Measurements from ENCODE around the gene PI3.
"Not testable (repeated sequence)": the region's sequence is repeated elsewhere in the genome, so short reads cannot be mapped to it uniquely, and the experiment has no call there.

Gene PI3

GRCh38 chr20:45174434-45175364 lies at the start of gene PI3:
PI3 (plus strand) TSS chr20:45174902; CDS start chr20:45174923, 21 bp downstream.
- DNase-seq (ENCODE audit: low read depth in 2 of 2), result no peak

- no peak for DNase-seq (ENCODE audit: low read depth in 2 of 2)
Observed at GRCh38 chr20:45128099-45128498, 46.6 kb upstream of the PI3 start.

- no peak for DNase-seq (ENCODE audit: low read depth in 2 of 2)
Observed at GRCh38 chr20:45136911-45137310, 37.8 kb upstream of the PI3 start.

GRCh38 chr20:45138561-45139300 lies 36.0 kb upstream of the PI3 start:
- no peak for DNase-seq (ENCODE audit: low read depth in 2 of 2)

- DNase-seq (ENCODE audit: low read depth in 2 of 2), result not testable (repeated sequence)
Observed at GRCh38 chr20:45139733-45140375, 34.8 kb upstream of the PI3 start.

- DNase-seq (ENCODE audit: low read depth in 2 of 2), result no peak
Observed at GRCh38 chr20:45140836-45141235, 33.9 kb upstream of the PI3 start.

GRCh38 chr20:45149062-45149461 lies 25.6 kb upstream of the PI3 start:
- no peak for DNase-seq (ENCODE audit: low read depth in 2 of 2)

GRCh38 chr20:45152405-45152804 lies 22.3 kb upstream of the PI3 start:
- DNase-seq (ENCODE audit: low read depth in 2 of 2), result no peak

- DNase-seq (ENCODE audit: low read depth in 2 of 2), result no peak
Observed at GRCh38 chr20:45153147-45153546, 21.6 kb upstream of the PI3 start.

- no peak for DNase-seq (ENCODE audit: low read depth in 2 of 2)
Observed at GRCh38 chr20:45153752-45154151, 20.9 kb upstream of the PI3 start.

- no peak for DNase-seq (ENCODE audit: low read depth in 2 of 2)
Observed at GRCh38 chr20:45154183-45154582, 20.5 kb upstream of the PI3 start.

- not testable (repeated sequence) for DNase-seq (ENCODE audit: low read depth in 2 of 2)
Observed at GRCh38 chr20:45154794-45155193, 19.9 kb upstream of the PI3 start.

GRCh38 chr20:45156713-45157112 lies 18.0 kb upstream of the PI3 start:
- no peak for DNase-seq (ENCODE audit: low read depth in 2 of 2)

GRCh38 chr20:45157962-45158361 lies 16.7 kb upstream of the PI3 start:
- peak; percentile 50 to 55 for DNase-seq (ENCODE audit: low read depth in 2 of 2)

- no peak for DNase-seq (ENCODE audit: low read depth in 2 of 2)
Observed at GRCh38 chr20:45163083-45163803, 11.5 kb upstream of the PI3 start.

GRCh38 chr20:45164906-45165305 lies 9.8 kb upstream of the PI3 start:
- no peak for DNase-seq (ENCODE audit: low read depth in 2 of 2)

GRCh38 chr20:45173522-45173921 lies 1.2 kb upstream of the PI3 start:
- no peak for DNase-seq (ENCODE audit: low read depth in 2 of 2)

GRCh38 chr20:45176526-45177267 lies 2.0 kb downstream of the PI3 start:
- DNase-seq (ENCODE audit: low read depth in 2 of 2), result no peak

GRCh38 chr20:45179166-45179565 lies 4.5 kb downstream of the PI3 start:
- DNase-seq (ENCODE audit: low read depth in 2 of 2), result no peak

- DNase-seq (ENCODE audit: low read depth in 2 of 2), result peak; percentile 32 to 34
Observed at GRCh38 chr20:45181639-45182038, 6.9 kb downstream of the PI3 start.

- no peak for DNase-seq (ENCODE audit: low read depth in 2 of 2)
Observed at GRCh38 chr20:45183084-45183483, 8.4 kb downstream of the PI3 start.
